ENCODE results near the gene TUG1.

Gene TUG1

DNA sequence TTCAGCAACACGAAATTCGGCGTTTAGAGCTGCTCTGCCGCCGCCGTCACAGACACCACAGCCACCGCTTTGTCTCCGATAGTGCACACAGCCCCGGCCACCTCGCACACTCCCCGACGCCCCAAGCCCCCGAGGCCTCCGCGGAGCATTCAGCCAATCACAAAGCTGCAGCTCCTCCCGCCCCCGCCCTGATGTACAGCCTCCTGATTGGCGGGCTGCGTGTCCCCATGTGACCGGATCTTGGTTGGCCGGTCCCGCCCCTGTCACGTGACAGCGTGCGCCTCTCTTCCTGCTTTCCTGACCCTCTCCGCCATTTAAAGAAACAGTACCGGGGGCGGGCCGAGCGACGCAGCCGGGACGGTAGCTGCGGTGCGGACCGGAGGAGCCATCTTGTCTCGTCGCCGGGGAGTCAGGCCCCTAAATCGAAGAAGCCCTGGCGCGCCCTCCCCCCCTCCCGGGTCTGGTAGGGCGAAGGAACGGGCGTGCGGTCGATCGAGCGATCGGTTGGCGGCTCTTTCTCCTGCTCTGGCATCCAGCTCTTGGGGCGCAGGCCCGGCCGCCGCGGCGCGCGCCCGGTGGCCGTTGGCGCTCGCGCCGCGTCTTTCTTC lies at the start of gene TUG1:
TUG1 (plus strand) TSS at position 342 of the 608 bp plus-strand sequence.
- peak; percentile 72 for DNase-seq (ENCODE audit: low read depth, low spot score)
- Histone ChIP-seq H3K27ac (peak within 1 kb of the TSS; percentile 93), H3K9me3 (ENCODE audit: low read depth, low read length) (peaks cover 48% of the 10 kb centered on the region), H3K9ac (ENCODE audit: insufficient read length) (peak within 1 kb of the TSS; percentile 96), H3K4me3 (peak within 1 kb of the TSS; percentile 82), H3K36me3 (ENCODE audit: insufficient read depth, low read length) (peaks cover 63% of the 10 kb centered on the region)
- TF ChIP-seq POLR2AphosphoS5 (IDR thresholded peaks at IDR 0.05; ENCODE audit: borderline replicate concordance, low read depth, low read length) (peak; percentile 83), FOXP2 (optimal IDR thresholded peaks at IDR 0.05; ENCODE audit: control extremely low read depth, extremely low read length, insufficient read depth) (no peak)

DNA sequence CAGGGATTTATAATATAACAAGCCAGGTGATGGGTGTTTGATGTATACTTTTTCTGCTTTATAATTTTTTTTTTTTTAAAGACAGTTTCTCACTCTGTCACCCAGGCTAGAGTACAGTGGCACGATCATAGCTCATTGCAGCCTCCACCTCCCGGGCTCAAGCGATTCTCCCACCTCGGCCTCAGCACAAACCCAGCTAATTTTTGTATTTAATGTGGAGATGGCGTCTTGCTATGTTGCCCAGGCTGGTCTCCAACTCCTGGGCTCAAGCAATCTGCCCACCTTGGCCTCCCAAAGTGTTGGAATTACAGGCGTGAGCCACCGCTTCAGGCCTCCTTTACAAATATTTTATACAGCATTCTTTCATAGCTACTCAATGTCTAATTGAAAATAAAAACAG lies 49.1 kb upstream of the TUG1 start:
- Histone ChIP-seq H3K36me3 (ENCODE audit: insufficient read depth, low read length) (peaks cover 5% of the 10 kb centered on the region; the same call in 1 of the 2 replicates), H3K27ac (no peak overlapping the region), H3K4me3 (no peak overlapping the region), H3K9ac (ENCODE audit: insufficient read length) (no peak overlapping the region), H3K9me3 (ENCODE audit: low read depth, low read length) (no peaks in the 10 kb centered on the region)
- no peak for DNase-seq (ENCODE audit: low read depth, low spot score)
- TF ChIP-seq EZH2 (IDR thresholded peaks at IDR 0.05) (no peak), FOXP2 (optimal IDR thresholded peaks at IDR 0.05; ENCODE audit: control extremely low read depth, extremely low read length, insufficient read depth) (no peak), POLR2AphosphoS5 (IDR thresholded peaks at IDR 0.05; ENCODE audit: borderline replicate concordance, low read depth, low read length) (no peak)

DNA sequence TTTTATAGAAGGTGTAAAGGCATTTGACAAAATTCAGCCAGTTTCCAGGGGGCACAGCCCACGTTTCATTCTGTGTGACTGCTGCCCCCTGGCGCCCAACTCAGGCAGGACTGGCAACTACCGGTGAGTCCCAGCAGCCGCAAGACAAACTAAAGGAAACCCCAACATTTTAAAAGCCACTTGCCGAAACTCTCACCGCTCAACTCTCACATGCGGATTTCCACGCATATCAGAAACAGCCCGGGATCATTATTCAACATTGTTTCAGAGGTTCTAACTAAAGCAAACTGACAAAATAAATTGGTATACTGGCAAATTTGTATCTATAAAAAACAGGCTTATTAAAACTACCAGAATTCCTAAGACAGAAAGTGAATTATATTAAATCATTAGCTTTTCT lies 48.7 kb upstream of the TUG1 start:
- peak overlapping the region; percentile 47 for H3K4me3 ChIP-seq
- H3K9me3 ChIP-seq (ENCODE audit: low read depth, low read length): no peaks in the 10 kb centered on the region
- no peak overlapping the region for H3K27ac ChIP-seq
- H3K9ac ChIP-seq (ENCODE audit: insufficient read length): no peak overlapping the region
- DNase-seq (ENCODE audit: low read depth, low spot score): peak; percentile 30
- H3K36me3 ChIP-seq (ENCODE audit: insufficient read depth, low read length): peaks cover 5% of the 10 kb centered on the region
- TF ChIP-seq FOXP2 (optimal IDR thresholded peaks at IDR 0.05; ENCODE audit: control extremely low read depth, extremely low read length, insufficient read depth) (no peak), EZH2 (IDR thresholded peaks at IDR 0.05) (no peak), POLR2AphosphoS5 (IDR thresholded peaks at IDR 0.05; ENCODE audit: borderline replicate concordance, low read depth, low read length) (no peak)

DNA sequence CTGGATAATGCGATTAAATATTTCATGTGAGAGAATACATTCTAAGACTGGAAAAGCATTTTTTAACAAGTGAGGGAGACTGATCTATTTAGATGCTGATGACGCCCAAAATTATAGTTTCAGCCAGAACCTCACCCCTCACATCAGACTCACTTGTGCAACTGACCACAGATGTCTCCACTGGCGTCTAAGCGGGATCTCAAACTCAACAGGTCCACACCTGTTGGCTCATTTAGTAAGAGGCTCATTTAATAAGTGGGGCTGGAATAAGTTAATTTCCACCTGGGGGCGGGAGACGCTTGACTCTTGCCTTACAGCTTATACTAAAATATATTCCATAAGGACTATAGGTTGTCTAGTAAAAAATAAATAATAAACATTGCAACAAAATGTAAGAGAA lies 48.0 kb upstream of the TUG1 start:
- Histone ChIP-seq H3K4me3 (peak overlapping the region; percentile 65), H3K36me3 (ENCODE audit: insufficient read depth, low read length) (peaks cover 11% of the 10 kb centered on the region), H3K9me3 (ENCODE audit: low read depth, low read length) (no peaks in the 10 kb centered on the region), H3K27ac (no peak overlapping the region), H3K9ac (ENCODE audit: insufficient read length) (no peak overlapping the region)
- TF ChIP-seq POLR2AphosphoS5 (IDR thresholded peaks at IDR 0.05; ENCODE audit: borderline replicate concordance, low read depth, low read length): no peak
- TF ChIP-seq FOXP2 (optimal IDR thresholded peaks at IDR 0.05; ENCODE audit: control extremely low read depth, extremely low read length, insufficient read depth): no peak
- no peak for TF ChIP-seq EZH2 (IDR thresholded peaks at IDR 0.05)
- DNase-seq (ENCODE audit: low read depth, low spot score): no peak

DNA sequence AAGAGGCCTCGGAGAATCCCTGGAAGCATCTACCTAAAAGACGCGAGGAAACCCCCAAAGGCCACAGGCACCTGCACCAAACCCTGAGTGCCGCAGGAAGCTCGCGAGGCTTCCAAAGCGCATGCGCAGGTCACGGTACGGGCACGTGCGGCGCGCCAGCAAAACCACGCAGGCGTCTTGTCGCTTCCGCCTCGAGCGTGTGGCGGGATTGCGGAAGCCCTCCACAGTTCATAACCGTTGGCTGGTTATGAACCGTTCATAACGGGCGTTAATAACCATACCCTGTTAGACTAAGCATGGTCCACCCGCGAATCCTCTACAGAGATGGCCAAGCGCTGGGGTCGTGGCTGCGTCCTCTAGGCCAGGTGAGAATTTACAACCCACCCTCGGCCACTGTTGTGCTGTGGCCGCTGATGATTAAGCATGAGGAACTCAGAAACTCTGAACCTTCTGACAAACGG lies 46.9 kb upstream of the TUG1 start:
- H3K9me3 ChIP-seq (ENCODE audit: low read depth, low read length): no peaks in the 10 kb centered on the region
- H3K4me3 ChIP-seq: peak overlapping the region; percentile 65
- TF ChIP-seq EZH2 (IDR thresholded peaks at IDR 0.05) (no peak), POLR2AphosphoS5 (IDR thresholded peaks at IDR 0.05; ENCODE audit: borderline replicate concordance, low read depth, low read length) (no peak), FOXP2 (optimal IDR thresholded peaks at IDR 0.05; ENCODE audit: control extremely low read depth, extremely low read length, insufficient read depth) (no peak)
- peaks cover 19% of the 10 kb centered on the region for H3K36me3 ChIP-seq (ENCODE audit: insufficient read depth, low read length)
- no peak overlapping the region for H3K9ac ChIP-seq (ENCODE audit: insufficient read length)
- no peak overlapping the region for H3K27ac ChIP-seq
- no peak for DNase-seq (ENCODE audit: low read depth, low spot score)

DNA sequence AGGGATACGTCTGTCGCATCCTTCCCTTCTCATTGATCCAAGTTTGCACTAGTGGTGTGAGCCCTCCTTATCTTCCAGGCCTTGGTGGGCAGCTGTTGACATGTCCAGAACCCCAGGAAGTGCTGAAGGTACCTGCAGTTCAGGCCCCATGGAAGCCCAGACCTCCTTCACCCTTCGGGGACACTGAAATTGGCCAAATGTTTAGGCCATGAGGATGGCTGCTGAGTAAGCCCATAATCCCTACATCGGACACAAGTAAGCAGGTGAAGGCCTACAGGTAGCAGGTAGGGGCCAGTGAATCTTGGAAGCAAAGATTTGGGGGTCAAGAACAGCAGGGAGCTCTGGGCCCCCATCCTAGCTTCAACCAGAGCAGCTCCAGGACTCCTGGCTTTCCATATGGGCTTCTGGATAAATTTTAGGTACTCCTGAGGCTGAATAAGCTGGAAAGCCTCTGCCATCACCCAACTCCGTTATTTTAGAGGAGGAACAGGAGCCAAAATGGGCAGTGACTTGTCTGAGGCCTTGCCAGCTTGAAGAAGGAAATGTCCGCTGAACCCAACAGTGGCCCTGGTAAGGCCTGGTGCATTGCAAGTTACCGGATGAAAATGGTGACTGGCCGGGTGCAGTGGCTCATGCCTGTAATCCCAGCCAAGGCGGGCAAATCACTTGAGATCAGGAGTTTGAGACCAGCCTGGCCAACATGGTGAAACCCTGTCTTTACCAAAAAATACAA lies 45.7 kb upstream of the TUG1 start:
- no peak for DNase-seq (ENCODE audit: low read depth, low spot score)
- peaks cover 31% of the 10 kb centered on the region for H3K36me3 ChIP-seq (ENCODE audit: insufficient read depth, low read length)
- TF ChIP-seq POLR2AphosphoS5 (IDR thresholded peaks at IDR 0.05; ENCODE audit: borderline replicate concordance, low read depth, low read length): no peak
- TF ChIP-seq FOXP2 (optimal IDR thresholded peaks at IDR 0.05; ENCODE audit: control extremely low read depth, extremely low read length, insufficient read depth): no peak
- no peak for TF ChIP-seq EZH2 (IDR thresholded peaks at IDR 0.05)

DNA sequence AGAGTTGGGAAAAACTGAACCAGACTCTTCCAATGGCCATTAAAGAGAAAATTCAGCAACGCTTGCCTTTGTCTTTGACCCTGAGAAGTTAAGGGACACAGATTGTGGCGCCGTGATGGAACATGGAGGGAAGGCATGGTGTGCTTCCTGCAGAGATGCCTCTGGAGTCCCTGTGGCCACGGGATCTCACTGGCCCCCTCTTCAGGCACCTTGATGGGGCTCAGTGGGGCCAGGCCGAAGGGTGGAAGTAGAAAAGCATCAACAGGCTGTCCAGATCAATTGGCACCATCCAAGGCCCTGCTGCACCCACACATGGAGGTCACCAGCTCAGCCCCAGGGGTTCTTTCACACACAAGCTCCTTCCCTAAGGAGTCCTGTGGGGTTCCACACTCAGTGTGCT lies 43.4 kb upstream of the TUG1 start:
- no peak for TF ChIP-seq POLR2AphosphoS5 (IDR thresholded peaks at IDR 0.05; ENCODE audit: borderline replicate concordance, low read depth, low read length)
- no peak for TF ChIP-seq FOXP2 (optimal IDR thresholded peaks at IDR 0.05; ENCODE audit: control extremely low read depth, extremely low read length, insufficient read depth)
- TF ChIP-seq EZH2 (IDR thresholded peaks at IDR 0.05): no peak
- H3K9me3 ChIP-seq (ENCODE audit: low read depth, low read length): no peaks in the 10 kb centered on the region
- peaks cover 51% of the 10 kb centered on the region for H3K36me3 ChIP-seq (ENCODE audit: insufficient read depth, low read length)
- DNase-seq (ENCODE audit: low read depth, low spot score): no peak
- H3K27ac ChIP-seq: no peak overlapping the region
- H3K9ac ChIP-seq (ENCODE audit: insufficient read length): no peak overlapping the region
- no peak overlapping the region for H3K4me3 ChIP-seq

More for the DNA sequence above, 45.7 kb upstream of the TUG1 start:
- no peak overlapping the region for H3K4me3 ChIP-seq
- no peak overlapping the region for H3K9ac ChIP-seq (ENCODE audit: insufficient read length)
- no peaks in the 10 kb centered on the region for H3K9me3 ChIP-seq (ENCODE audit: low read depth, low read length)
- no peak overlapping the region for H3K27ac ChIP-seq

DNA sequence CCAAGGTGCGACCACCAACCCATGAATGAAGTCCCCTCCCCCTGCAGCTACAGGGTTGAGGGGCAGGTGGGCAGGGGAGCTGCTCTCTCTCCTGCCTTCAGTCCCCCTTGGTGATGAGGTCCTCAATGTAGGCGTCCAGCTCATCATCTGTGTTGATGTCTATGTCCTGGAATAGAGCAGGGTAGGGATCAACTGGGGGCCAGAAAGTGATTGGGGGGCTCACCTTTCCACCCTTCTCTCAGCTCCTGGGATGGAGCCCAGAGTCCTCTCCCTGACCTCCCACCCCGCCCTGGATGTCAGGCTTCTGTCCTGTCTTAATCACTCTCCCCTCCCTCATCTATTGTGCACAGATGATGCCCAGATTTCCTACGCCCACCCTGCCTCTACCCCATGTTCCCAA lies 42.4 kb upstream of the TUG1 start:
- no peak overlapping the region for H3K4me3 ChIP-seq
- no peak for DNase-seq (ENCODE audit: low read depth, low spot score)
- H3K9ac ChIP-seq (ENCODE audit: insufficient read length): no peak overlapping the region
- no peak overlapping the region for H3K27ac ChIP-seq
- peaks cover 61% of the 10 kb centered on the region for H3K36me3 ChIP-seq (ENCODE audit: insufficient read depth, low read length)
- TF ChIP-seq FOXP2 (optimal IDR thresholded peaks at IDR 0.05; ENCODE audit: control extremely low read depth, extremely low read length, insufficient read depth) (no peak), EZH2 (IDR thresholded peaks at IDR 0.05) (no peak), POLR2AphosphoS5 (IDR thresholded peaks at IDR 0.05; ENCODE audit: borderline replicate concordance, low read depth, low read length) (no peak)
- H3K9me3 ChIP-seq (ENCODE audit: low read depth, low read length): no peaks in the 10 kb centered on the region

All from SK-N-MC (cell line).